ENCODE data around the gene SH3BP2. TPM values are rescaled to one million over a fixed set of nuclear protein-coding genes. Genes with fewer than 3 reads are reported as not detected.

SH3BP2 gene
- total and polyA plus RNA-seq, 10 of the 15 experiments (the other 5 are each of a cell fraction or from before 2014, with no cell fraction given), result 1.1 to 61.8 (median 23.9) TPM

- 0 out of 2 replicates have a peak, but pooled peaks have one; percentile 25 for TF ChIP-seq MAX (IDR thresholded peaks at IDR 0.05; ENCODE audit: low read depth, low read length)
- TF ChIP-seq TCF3 (IDR thresholded peaks at IDR 0.05; ENCODE audit: borderline replicate concordance, insufficient read depth, low read depth, low read length), result peak; percentile 82; the same call in 1 of the 2 replicates
- TF ChIP-seq YY1 (IDR thresholded peaks at IDR 0.05; ENCODE audit: low read depth, low read length), result no peak
- no peak for TF ChIP-seq CUX1 (IDR thresholded peaks at IDR 0.05; ENCODE audit: insufficient replicate concordance, low read depth, low read length)
- TF ChIP-seq SUPT20H (IDR thresholded peaks at IDR 0.05; ENCODE audit: borderline replicate concordance, control insufficient read depth, low read depth, low read length), result no peak
- TF ChIP-seq SMC3 (IDR thresholded peaks at IDR 0.05; ENCODE audit: borderline replicate concordance, low read length), result peak; percentile 13; the same call in 1 of the 2 replicates
- TF ChIP-seq CREB1 (IDR thresholded peaks at IDR 0.05; ENCODE audit: low read depth), result 0 out of 2 replicates have a peak, but pooled peaks have one; percentile 9
- TF ChIP-seq CEBPB (IDR thresholded peaks at IDR 0.05; ENCODE audit: borderline replicate concordance in 1 of 2, low read depth in 2 of 2, low read length in 2 of 2), result no peak
- no peak for TF ChIP-seq FOXM1 (IDR thresholded peaks at IDR 0.05; ENCODE audit: low read depth, low read length)
- TF ChIP-seq NBN (IDR thresholded peaks at IDR 0.05), result 0 out of 2 replicates have a peak, but pooled peaks have one; percentile 29
- peak; percentile 69; the same call in 1 of the 2 replicates for TF ChIP-seq SPI1 (IDR thresholded peaks at IDR 0.05; ENCODE audit: borderline replicate concordance, insufficient read depth, low read depth, low read length)
- peak; percentile 59; the same call in 1 of the 2 replicates for TF ChIP-seq NR2F1 (conservative IDR thresholded peaks at IDR 0.05)
- no peak for TF ChIP-seq KDM1A (IDR thresholded peaks at IDR 0.05; ENCODE audit: borderline replicate concordance)
- TF ChIP-seq PAX5 (IDR thresholded peaks at IDR 0.05; ENCODE audit: borderline replicate concordance, low read depth, low read length), result peak; percentile 75; the same call in 1 of the 2 replicates
- TF ChIP-seq NRF1 (conservative IDR thresholded peaks at IDR 0.05; ENCODE audit: low read depth, low read length), result no peak
These were observed 19.1 kb downstream of the SH3BP2 start (continued) for GRCh38 chr4:2811830-2812611.
